A673 (cell line): ENCODE measurements around the gene CHRNG.

Source experiments
- EZH2 ChIP-seq: fragments of 200-600 bp; sonication (generic); IDR thresholded peaks from 2 replicates; pipeline ENCODE4 v1.6.1; 2017; ENCODE audit warnings: borderline replicate concordance, low read depth, mild to moderate bottlenecking, mixed read lengths, antibody characterized with exemption, low read length; ENCODE audit not compliant: poor library complexity, severe bottlenecking
- TF ChIP-seq, protein P1 (sequence below): fragments of 300-800, 200-600 bp; sonication (generic); conservative IDR thresholded peaks from 2 replicates; pipeline ENCODE4 v1.5.1; 2017; ENCODE audit warnings: low read depth, mild to moderate bottlenecking, antibody characterized with exemption, low read length, moderate library complexity, mixed read lengths

GRCh38 chr2:232567721-232568120 is 28.2 kb downstream of the CHRNG start:
- TF ChIP-seq, protein P1, sequence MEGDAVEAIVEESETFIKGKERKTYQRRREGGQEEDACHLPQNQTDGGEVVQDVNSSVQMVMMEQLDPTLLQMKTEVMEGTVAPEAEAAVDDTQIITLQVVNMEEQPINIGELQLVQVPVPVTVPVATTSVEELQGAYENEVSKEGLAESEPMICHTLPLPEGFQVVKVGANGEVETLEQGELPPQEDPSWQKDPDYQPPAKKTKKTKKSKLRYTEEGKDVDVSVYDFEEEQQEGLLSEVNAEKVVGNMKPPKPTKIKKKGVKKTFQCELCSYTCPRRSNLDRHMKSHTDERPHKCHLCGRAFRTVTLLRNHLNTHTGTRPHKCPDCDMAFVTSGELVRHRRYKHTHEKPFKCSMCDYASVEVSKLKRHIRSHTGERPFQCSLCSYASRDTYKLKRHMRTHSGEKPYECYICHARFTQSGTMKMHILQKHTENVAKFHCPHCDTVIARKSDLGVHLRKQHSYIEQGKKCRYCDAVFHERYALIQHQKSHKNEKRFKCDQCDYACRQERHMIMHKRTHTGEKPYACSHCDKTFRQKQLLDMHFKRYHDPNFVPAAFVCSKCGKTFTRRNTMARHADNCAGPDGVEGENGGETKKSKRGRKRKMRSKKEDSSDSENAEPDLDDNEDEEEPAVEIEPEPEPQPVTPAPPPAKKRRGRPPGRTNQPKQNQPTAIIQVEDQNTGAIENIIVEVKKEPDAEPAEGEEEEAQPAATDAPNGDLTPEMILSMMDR, result no peak
- TF ChIP-seq EZH2, result no peak
